ENCODE data around the gene SLC10A7. TPM values are rescaled to one million over a fixed set of nuclear protein-coding genes. Genes with fewer than 3 reads are reported as not detected.

The SLC10A7 gene
- total and polyA plus RNA-seq, 2 donors (not counting 1 experiment from before 2014, with no cell fraction given) = 5.7 to 18.3 TPM

GRCh38 chr4:146245850-146246249 is 275.9 kb downstream of the SLC10A7 start:
- peaks cover 18% of the 10 kb centered on the region for H3K4me1 Mint-ChIP-seq
- H3K36me3 ChIP-seq (replicated peaks in 1 of 2; ENCODE audit: control extremely low read depth in 1 of 2, control insufficient read depth in 1 of 2, extremely low read depth in 1 of 2, insufficient read depth in 2 of 2, low read length in 1 of 2) = no peaks in the 10 kb centered on the region
- H3K27ac Mint-ChIP-seq = no peak overlapping the region
- no peaks in the 10 kb centered on the region for H4K20me1 ChIP-seq (ENCODE audit: control insufficient read depth, insufficient read depth, low read length, poor library complexity, severe bottlenecking)
- DNase-seq (no peak), ATAC-seq (ENCODE audit: low read depth) (no peak)
- intact Hi-C loops (cut with micrococcal nuclease) = no loop called here
- TF ChIP-seq, protein P1, sequence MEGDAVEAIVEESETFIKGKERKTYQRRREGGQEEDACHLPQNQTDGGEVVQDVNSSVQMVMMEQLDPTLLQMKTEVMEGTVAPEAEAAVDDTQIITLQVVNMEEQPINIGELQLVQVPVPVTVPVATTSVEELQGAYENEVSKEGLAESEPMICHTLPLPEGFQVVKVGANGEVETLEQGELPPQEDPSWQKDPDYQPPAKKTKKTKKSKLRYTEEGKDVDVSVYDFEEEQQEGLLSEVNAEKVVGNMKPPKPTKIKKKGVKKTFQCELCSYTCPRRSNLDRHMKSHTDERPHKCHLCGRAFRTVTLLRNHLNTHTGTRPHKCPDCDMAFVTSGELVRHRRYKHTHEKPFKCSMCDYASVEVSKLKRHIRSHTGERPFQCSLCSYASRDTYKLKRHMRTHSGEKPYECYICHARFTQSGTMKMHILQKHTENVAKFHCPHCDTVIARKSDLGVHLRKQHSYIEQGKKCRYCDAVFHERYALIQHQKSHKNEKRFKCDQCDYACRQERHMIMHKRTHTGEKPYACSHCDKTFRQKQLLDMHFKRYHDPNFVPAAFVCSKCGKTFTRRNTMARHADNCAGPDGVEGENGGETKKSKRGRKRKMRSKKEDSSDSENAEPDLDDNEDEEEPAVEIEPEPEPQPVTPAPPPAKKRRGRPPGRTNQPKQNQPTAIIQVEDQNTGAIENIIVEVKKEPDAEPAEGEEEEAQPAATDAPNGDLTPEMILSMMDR (IDR thresholded peaks at IDR 0.05) = no peak
- no peak for TF ChIP-seq EZH2 (IDR thresholded peaks at IDR 0.05; ENCODE audit: borderline replicate concordance, insufficient read depth, low read depth, low read length, poor library complexity, severe bottlenecking)
- no peak overlapping the region for H2AFZ ChIP-seq (ENCODE audit: insufficient read depth, low read depth, low read length, poor library complexity, severe bottlenecking)
- no peak overlapping the region for H3K27ac ChIP-seq (ENCODE audit: low read length in 2 of 2)
- H3K27me3 ChIP-seq (replicated peaks in 1 of 4; ENCODE audit: control extremely low read depth in 1 of 4, control insufficient read depth in 3 of 4, insufficient read depth in 4 of 4, low read length in 3 of 4) = peaks cover 0 to 3% (median 0%) of the 10 kb centered on the region in 4 experiments
- peaks cover 2% of the 10 kb centered on the region for H3K27me3 Mint-ChIP-seq
- no peaks in the 10 kb centered on the region for H3K9me3 ChIP-seq (ENCODE audit: control extremely low read depth in 1 of 3, control insufficient read depth in 2 of 3, insufficient read depth in 1 of 3, low read length in 2 of 3)
- H3K9me3 Mint-ChIP-seq (ENCODE audit: insufficient read depth) = no peaks in the 10 kb centered on the region
- no peak overlapping the region for H3K9ac ChIP-seq (ENCODE audit: low read length)
- POLR2A ChIA-PET = no interaction called here
- CTCF ChIA-PET = interaction anchor here (0.8 kb wide), 1 partner anchor 20 kb away, joined by 4 read pairs; no protein-coding TSS in a partner anchor
- H3K4me1 ChIP-seq (ENCODE audit: control insufficient read depth in 2 of 2, insufficient read depth in 2 of 2, low read length in 2 of 2) = peaks cover 9 to 12% of the 10 kb centered on the region in 2 donors
- 96% methylated on average over 4 of the region's 4 CpGs for WGBS (ENCODE audit: insufficient coverage)
- H3K4me2 ChIP-seq (replicated peaks; ENCODE audit: low read depth, low read length, poor library complexity, severe bottlenecking) = no peak overlapping the region
- no peaks in the 10 kb centered on the region for H3K79me2 ChIP-seq (ENCODE audit: control insufficient read depth, insufficient read depth, low read length)
- no peak overlapping the region for H3K4me3 Mint-ChIP-seq
- no peak overlapping the region for H3K4me3 ChIP-seq (ENCODE audit: control extremely low read depth in 1 of 5, extremely low read depth in 1 of 5, insufficient read depth in 1 of 5, low read depth in 2 of 5, low read length in 4 of 5)

DNA sequence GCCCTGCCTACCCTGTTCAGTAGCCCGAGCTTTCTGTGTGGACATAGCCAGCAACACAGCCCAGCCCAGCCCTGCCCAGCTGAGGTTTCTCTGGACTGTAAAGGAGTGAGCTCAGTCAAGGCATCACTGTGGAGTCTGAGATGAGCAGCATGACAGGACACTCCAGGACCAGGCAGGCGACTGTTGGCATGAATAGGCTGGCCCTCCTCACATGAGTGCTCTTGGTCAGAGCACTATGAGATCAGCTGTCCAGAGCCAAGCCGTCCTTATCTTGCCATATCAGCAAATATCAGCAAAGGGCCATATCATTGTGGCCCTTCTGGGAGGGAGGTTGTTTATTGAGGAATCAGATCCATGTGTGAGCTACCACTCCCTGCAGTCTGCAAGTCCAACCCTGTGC is 276.5 kb downstream of the SLC10A7 start:
- TF ChIP-seq, protein P1 (IDR thresholded peaks at IDR 0.05) = no peak
- TF ChIP-seq EZH2 (IDR thresholded peaks at IDR 0.05; ENCODE audit: borderline replicate concordance, insufficient read depth, low read depth, low read length, poor library complexity, severe bottlenecking) = no peak
- intact Hi-C loops (cut with micrococcal nuclease) = no loop called here
- no peaks in the 10 kb centered on the region for H4K20me1 ChIP-seq (ENCODE audit: control insufficient read depth, insufficient read depth, low read length, poor library complexity, severe bottlenecking)
- 80% methylated on average over 1 of the region's 3 CpGs for WGBS (ENCODE audit: insufficient coverage)
- H3K27me3 Mint-ChIP-seq = peaks cover 2% of the 10 kb centered on the region
- ChIA-PET POLR2A (no interaction called here), CTCF (interaction anchor here (0.8 kb wide), 1 partner anchor 21 kb away, joined by 4 read pairs; no protein-coding TSS in a partner anchor)
- H3K27me3 ChIP-seq (replicated peaks in 1 of 4; ENCODE audit: control extremely low read depth in 1 of 4, control insufficient read depth in 3 of 4, insufficient read depth in 4 of 4, low read length in 3 of 4) = peaks cover 0 to 3% (median 0%) of the 10 kb centered on the region in 4 experiments
- H3K9me3 Mint-ChIP-seq (ENCODE audit: insufficient read depth) = no peaks in the 10 kb centered on the region
- no peak overlapping the region for H3K9ac ChIP-seq (ENCODE audit: low read length)
- H3K4me2 ChIP-seq (replicated peaks; ENCODE audit: low read depth, low read length, poor library complexity, severe bottlenecking) = no peak overlapping the region
- H3K27ac ChIP-seq (ENCODE audit: low read length in 2 of 2) = no peak overlapping the region
- no peaks in the 10 kb centered on the region for H3K79me2 ChIP-seq (ENCODE audit: control insufficient read depth, insufficient read depth, low read length)
- H3K4me3 Mint-ChIP-seq = no peak overlapping the region
- H3K4me1 Mint-ChIP-seq = peaks cover 18% of the 10 kb centered on the region
- H3K9me3 ChIP-seq (ENCODE audit: control extremely low read depth in 1 of 3, control insufficient read depth in 2 of 3, insufficient read depth in 1 of 3, low read length in 2 of 3) = no peaks in the 10 kb centered on the region
- DNase-seq (no peak), ATAC-seq (ENCODE audit: low read depth) (no peak)
- H3K27ac Mint-ChIP-seq = no peak overlapping the region
- peaks cover 9 to 12% of the 10 kb centered on the region in 2 donors for H3K4me1 ChIP-seq (ENCODE audit: control insufficient read depth in 2 of 2, insufficient read depth in 2 of 2, low read length in 2 of 2)
- H3K4me3 ChIP-seq (ENCODE audit: control extremely low read depth in 1 of 5, extremely low read depth in 1 of 5, insufficient read depth in 1 of 5, low read depth in 2 of 5, low read length in 4 of 5) = no peak overlapping the region
- H3K36me3 ChIP-seq (replicated peaks in 1 of 2; ENCODE audit: control extremely low read depth in 1 of 2, control insufficient read depth in 1 of 2, extremely low read depth in 1 of 2, insufficient read depth in 2 of 2, low read length in 1 of 2) = no peaks in the 10 kb centered on the region
- no peak overlapping the region for H2AFZ ChIP-seq (ENCODE audit: insufficient read depth, low read depth, low read length, poor library complexity, severe bottlenecking)

Measured in B cell (primary cell).